Psoas muscle (tissue), 8 donors: ENCODE measurements around the gene SSTR3. TPM values are rescaled to one million over a fixed set of nuclear protein-coding genes. Genes with fewer than 3 reads are reported as not detected.
A peak's percentile ranks its signal among the peaks of the same experiment; 100 is the strongest.

Experiments used
- ATAC-seq, 4 donors: fragments of 200-7000 bp; cut with Tn5 transposase; one replicate each; pipeline ENCODE4 v1.9.1; 2020; ENCODE audit warnings: moderate library complexity in 3 of 4, mild to moderate bottlenecking in 2 of 4
- DNase-seq, 2 donors: peaks; one replicate each; pipeline ENCODE4 v3.0.0-alpha.2; 2020
- H3K27ac ChIP-seq: fragments of 200-600 bp; one replicate; pipeline ENCODE4 v1.8.0; 2022
- H3K27me3 ChIP-seq, 3 donors: fragments of 200-600 bp in 1 of 3; one replicate each; pipeline versions ENCODE4 v1.6.1 to v1.8.0; 2013 to 2022; ENCODE audit warnings: low read length in 2 of 3, mild to moderate bottlenecking in 2 of 3, moderate library complexity in 1 of 3; ENCODE audit not compliant: insufficient read depth in 3 of 3
- H3K36me3 ChIP-seq, 2 donors: fragments of 200-600 bp in 1 of 2; one replicate each; pipeline versions ENCODE4 v1.6.1 to v1.8.0; 2013 to 2022; ENCODE audit warnings: low read depth in 1 of 2, mild to moderate bottlenecking in 1 of 2, moderate library complexity in 1 of 2; ENCODE audit not compliant: insufficient read depth in 1 of 2
- H3K4me1 ChIP-seq: fragments of 200-600 bp; one replicate; pipeline ENCODE4 v1.8.0; 2022
- H3K4me3 ChIP-seq: fragments of 200-600 bp; one replicate; pipeline ENCODE4 v1.8.0; 2022; ENCODE audit warnings: mild to moderate bottlenecking
- H3K9me3 ChIP-seq: fragments of 200-600 bp; one replicate; pipeline ENCODE4 v1.8.0; 2022
- WGBS, 3 donors: extraction: QIAGEN DNeasy Blood & Tissue Kit; methylation state at CpG; one replicate each; pipeline versions ENCODE4 v1.1.6 to v1.1.7; 2013; 5-methylcytosine and 5-hydroxymethylcytosine counted together
- intact Hi-C, 2 donors: fragments of 100-400 bp; cut with DNase I; formaldehyde crosslinking; loops; one replicate each; pipeline versions ENCODE4 v1.11.0 to v1.14.2; 2022
- polyA plus RNA-seq, 3 donors: library from polyadenylated mRNA; stranded (reverse); fragments of 200-250 nt; gene quantifications; one replicate each; pipeline ENCODE4 v1.2.3, GENCODE V29; 2013
- total RNA-seq, 4 donors: library from RNA; stranded (reverse); fragmentation: NEBNext Ultra II Directional in 2 of 4; extraction: Animal tissue kit (Norgen Biotek cat#: 25700) in 2 of 4; gene quantifications; one replicate each; pipeline versions ENCODE4 v1.2.1 to v1.2.4, GENCODE V29; 2021 to 2023
- TF ChIP-seq, protein P1 (sequence below): fragments of 200-600 bp; IDR thresholded peaks from one replicate; pipeline ENCODE4 v1.8.0; 2022; ENCODE audit warnings: antibody characterized with exemption
- donor health status: healthy with polysubstance abuse.
- donor health status: DM: no; HTN: no; CAD: no; lungs with moderate emphysema.
- donor health status: Bipolar disorder and iron deficiency.
- donor health status: healthy.
- donor health status: DM: yes; HTN: yes; CAD: no.
- donor health status: DM: no; HTN: no; CAD: no.
- donor health status: DM: no; HTN: no; CAD: no.
- donor health status: DM: yes; HTN: yes; CAD: no.

SSTR3 gene
- total and polyA plus RNA-seq, 7 donors: 0.01 TPM; not detected in 6

DNA sequence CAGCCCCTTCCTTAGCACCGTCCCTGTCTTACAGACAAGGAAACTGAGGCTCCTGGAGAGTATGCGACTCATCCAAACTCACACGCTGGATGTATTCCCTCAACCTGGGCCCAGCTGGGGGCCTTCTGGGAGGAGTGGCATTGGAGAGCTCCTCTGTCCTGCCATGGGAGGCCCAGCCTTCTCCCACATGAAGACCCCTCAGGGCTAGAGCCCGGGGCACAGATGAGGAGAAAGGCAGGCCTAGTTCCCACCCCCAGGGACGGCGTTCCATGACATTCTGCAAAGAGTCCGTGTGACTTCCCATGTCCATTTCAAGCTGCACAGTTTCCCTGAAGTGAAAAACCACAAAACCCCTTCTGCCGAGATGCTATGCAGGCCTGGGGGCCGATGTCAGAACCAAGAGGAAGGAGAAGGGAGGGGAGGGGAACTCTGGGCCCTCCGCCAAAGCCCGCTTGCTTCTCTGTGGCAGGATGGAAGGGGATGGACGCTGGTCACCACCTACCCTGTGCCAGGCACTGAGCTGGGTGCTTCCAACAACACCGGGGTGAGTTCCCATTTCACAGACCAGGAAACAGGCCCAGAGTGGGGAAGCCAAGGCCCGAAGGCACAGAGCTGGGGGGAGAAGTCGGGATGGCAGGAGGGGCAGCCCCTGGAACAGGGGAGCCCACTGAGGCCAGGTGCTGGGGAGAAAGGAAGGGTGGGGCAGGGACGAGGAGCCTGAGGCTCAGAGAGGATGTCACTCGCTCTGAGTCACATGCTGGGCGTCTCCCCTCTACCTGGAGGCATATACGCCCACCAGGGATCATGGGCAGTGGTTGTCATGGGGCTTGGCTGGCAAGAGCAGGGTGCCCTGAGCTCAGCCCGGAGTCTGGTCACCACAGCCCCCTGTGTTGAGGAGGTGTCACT is 16.1 kb upstream of the SSTR3 start:
- Histone ChIP-seq H3K36me3 (no peaks in the 10 kb centered on the region), H3K27me3 (peaks cover 0 to 41% (median 0%) of the 10 kb centered on the region in 3 donors), H3K4me1 (no peaks in the 10 kb centered on the region), H3K27ac (no peak overlapping the region), H3K4me3 (no peak overlapping the region), H3K9me3 (no peaks in the 10 kb centered on the region)
- ATAC-seq (peak in 1 of 4 donors; percentile 16), DNase-seq (peak in 1 of 2 donors; percentile 53)
- WGBS, 3 donors: 43 to 56% (median 51%) methylated on average over 18 to 20 of the region's 20 CpGs
- TF ChIP-seq, protein P1, sequence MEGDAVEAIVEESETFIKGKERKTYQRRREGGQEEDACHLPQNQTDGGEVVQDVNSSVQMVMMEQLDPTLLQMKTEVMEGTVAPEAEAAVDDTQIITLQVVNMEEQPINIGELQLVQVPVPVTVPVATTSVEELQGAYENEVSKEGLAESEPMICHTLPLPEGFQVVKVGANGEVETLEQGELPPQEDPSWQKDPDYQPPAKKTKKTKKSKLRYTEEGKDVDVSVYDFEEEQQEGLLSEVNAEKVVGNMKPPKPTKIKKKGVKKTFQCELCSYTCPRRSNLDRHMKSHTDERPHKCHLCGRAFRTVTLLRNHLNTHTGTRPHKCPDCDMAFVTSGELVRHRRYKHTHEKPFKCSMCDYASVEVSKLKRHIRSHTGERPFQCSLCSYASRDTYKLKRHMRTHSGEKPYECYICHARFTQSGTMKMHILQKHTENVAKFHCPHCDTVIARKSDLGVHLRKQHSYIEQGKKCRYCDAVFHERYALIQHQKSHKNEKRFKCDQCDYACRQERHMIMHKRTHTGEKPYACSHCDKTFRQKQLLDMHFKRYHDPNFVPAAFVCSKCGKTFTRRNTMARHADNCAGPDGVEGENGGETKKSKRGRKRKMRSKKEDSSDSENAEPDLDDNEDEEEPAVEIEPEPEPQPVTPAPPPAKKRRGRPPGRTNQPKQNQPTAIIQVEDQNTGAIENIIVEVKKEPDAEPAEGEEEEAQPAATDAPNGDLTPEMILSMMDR: no peak
- intact Hi-C loops: no loop called here

DNA sequence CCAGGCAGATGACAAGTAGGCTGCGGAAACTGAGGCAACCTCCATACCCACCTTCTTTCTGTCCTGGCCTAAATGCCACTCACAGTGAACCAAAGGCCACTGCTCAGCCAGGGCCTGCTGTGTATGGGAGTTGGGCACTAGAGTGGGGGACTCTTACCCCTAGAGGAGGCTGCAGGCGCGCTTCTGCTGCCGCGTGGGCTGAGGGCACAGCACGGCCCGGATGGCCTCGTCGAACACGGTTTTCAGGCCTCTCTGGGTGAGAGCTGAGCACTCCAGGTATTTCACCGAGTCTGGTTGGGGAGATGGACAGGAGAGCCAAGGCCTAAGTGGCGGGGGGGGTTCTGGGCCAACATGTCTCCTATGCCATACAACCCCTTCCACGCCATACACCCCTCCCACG is 14.2 kb upstream of the SSTR3 start:
- Histone ChIP-seq H3K4me1 (no peaks in the 10 kb centered on the region), H3K27ac (no peak overlapping the region), H3K4me3 (no peak overlapping the region), H3K36me3 (no peaks in the 10 kb centered on the region), H3K9me3 (no peaks in the 10 kb centered on the region), H3K27me3 (peaks cover 0 to 32% (median 4%) of the 10 kb centered on the region in 3 donors)
- TF ChIP-seq, protein P1: no peak
- DNase-seq (no peak), ATAC-seq (no peak)
- 81 to 87% (median 85%) methylated on average over 13 to 14 of the region's 14 CpGs for WGBS, 3 donors
- intact Hi-C loops: no loop called here

DNA sequence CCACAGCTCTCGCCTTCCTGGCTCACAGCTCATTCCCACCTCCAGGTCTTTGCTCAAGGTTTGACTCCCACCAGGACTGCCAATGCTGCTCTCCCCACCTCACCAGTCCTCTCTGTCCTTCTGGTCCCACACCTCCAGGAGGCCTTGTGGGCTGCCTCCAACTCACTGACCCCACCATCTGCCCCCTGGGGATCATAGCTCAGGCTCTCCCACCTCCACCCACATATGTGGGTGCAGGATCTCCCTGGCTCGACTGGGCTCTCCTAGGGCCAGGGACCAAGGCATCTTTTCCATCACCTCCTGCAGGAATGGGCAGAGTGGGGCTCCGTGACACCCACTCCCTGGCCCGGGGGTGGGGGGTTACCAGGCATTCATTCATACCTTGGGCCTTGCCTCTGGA is 13.8 kb upstream of the SSTR3 start:
- Histone ChIP-seq H3K4me3 (no peak overlapping the region), H3K4me1 (no peaks in the 10 kb centered on the region), H3K27ac (no peak overlapping the region), H3K9me3 (no peaks in the 10 kb centered on the region), H3K36me3 (no peaks in the 10 kb centered on the region), H3K27me3 (peaks cover 0 to 33% (median 7%) of the 10 kb centered on the region in 3 donors)
- WGBS, 3 donors: 88 to 95% (median 93%) methylated on average over 4 of the region's 4 CpGs
- DNase-seq (no peak), ATAC-seq (no peak)
- intact Hi-C loops: no loop called here
- TF ChIP-seq, protein P1: no peak

DNA sequence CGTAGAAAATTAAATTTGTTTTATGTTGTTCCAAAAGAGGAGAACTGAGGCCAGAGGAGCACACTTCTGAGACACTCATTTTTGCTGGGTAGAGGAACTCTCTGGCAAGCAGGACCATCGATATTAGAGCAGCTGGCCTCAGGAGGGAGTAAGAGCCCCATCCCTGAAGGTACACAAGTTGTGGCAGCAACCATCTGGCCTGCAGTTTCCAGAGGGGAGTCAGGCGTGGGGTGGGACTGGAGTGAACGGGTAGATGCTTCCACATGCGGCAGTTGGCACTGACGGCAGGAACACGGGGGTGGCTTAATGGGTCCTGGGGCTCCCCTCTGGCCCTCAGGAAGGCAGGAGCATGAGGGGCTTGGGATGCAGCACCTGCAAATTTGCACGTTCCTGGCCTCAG is 13.2 kb upstream of the SSTR3 start:
- TF ChIP-seq, protein P1: no peak
- no peak overlapping the region for H3K27ac ChIP-seq
- 39 to 51% (median 40%) methylated on average over 8 of the region's 8 CpGs for WGBS, 3 donors

More for the DNA sequence above, 13.2 kb upstream of the SSTR3 start:
- ATAC-seq (no peak), DNase-seq (no peak)
- H3K9me3 ChIP-seq: no peaks in the 10 kb centered on the region
- peaks cover 0 to 33% (median 8%) of the 10 kb centered on the region in 3 donors for H3K27me3 ChIP-seq
- intact Hi-C loops: no loop called here
- H3K4me3 ChIP-seq: no peak overlapping the region
- no peaks in the 10 kb centered on the region for H3K4me1 ChIP-seq
- H3K36me3 ChIP-seq: no peaks in the 10 kb centered on the region
